Activated CD8-positive, alpha-beta memory T cell treated with anti-CD3 and anti-CD28 coated beads, Interleukin-2, amount 50 U/mL, for 4 hours (primary cell): ENCODE data around the gene CEBPE.

ENCODE experiments used
- DNase-seq: peaks from one replicate; pipeline ENCODE4 v3.0.0-alpha.2; 2020

Gene CEBPE

GRCh38 chr14:23142826-23143225 is 23.8 kb upstream of the CEBPE start:
- no peak for DNase-seq

GRCh38 chr14:23141706-23142444 is 22.8 kb upstream of the CEBPE start:
- no peak for DNase-seq

GRCh38 chr14:23140371-23140770 is 21.3 kb upstream of the CEBPE start:
- DNase-seq, result no peak

- DNase-seq, result no peak
These were observed 20.8 kb upstream of the CEBPE start for GRCh38 chr14:23139874-23140273.

- DNase-seq, result no peak
These were observed 18.9 kb upstream of the CEBPE start for GRCh38 chr14:23137813-23138535.

GRCh38 chr14:23137192-23137812 is 18.2 kb upstream of the CEBPE start:
- no peak for DNase-seq

- no peak for DNase-seq
These were observed 17.6 kb upstream of the CEBPE start for GRCh38 chr14:23136566-23137133.

GRCh38 chr14:23132970-23133369 is 13.9 kb upstream of the CEBPE start:
- DNase-seq, result no peak

GRCh38 chr14:23131482-23131881 is 12.4 kb upstream of the CEBPE start:
- DNase-seq, result no peak

- no peak for DNase-seq
These were observed 11.8 kb upstream of the CEBPE start for GRCh38 chr14:23130871-23131270.

- no peak for DNase-seq
These were observed 10.8 kb upstream of the CEBPE start for GRCh38 chr14:23129759-23130316.

GRCh38 chr14:23128969-23129758 is 10.1 kb upstream of the CEBPE start:
- DNase-seq, result no peak

- DNase-seq, result no peak
These were observed 8.8 kb upstream of the CEBPE start for GRCh38 chr14:23127861-23128260.

GRCh38 chr14:23126548-23127278 is 7.7 kb upstream of the CEBPE start:
- no peak for DNase-seq

GRCh38 chr14:23125933-23126524 is 7.0 kb upstream of the CEBPE start:
- no peak for DNase-seq

GRCh38 chr14:23125011-23125410 is 6.0 kb upstream of the CEBPE start:
- no peak for DNase-seq

- DNase-seq, result no peak
These were observed 5.4 kb upstream of the CEBPE start for GRCh38 chr14:23124337-23124954.

- DNase-seq, result no peak
These were observed 4.4 kb upstream of the CEBPE start for GRCh38 chr14:23123419-23123818.

GRCh38 chr14:23122086-23122485 is 3.0 kb upstream of the CEBPE start:
- DNase-seq, result no peak

GRCh38 chr14:23121361-23121771 is 2.3 kb upstream of the CEBPE start:
- no peak for DNase-seq
